Measurements from ENCODE around the gene DDN. TPM values are rescaled to one million over a fixed set of nuclear protein-coding genes. Genes with fewer than 3 reads are reported as not detected.

DDN gene
- total RNA-seq, 1 donor: 0.09 TPM

- H3K4me3 ChIP-seq (ENCODE audit: low read depth, low read length): no peak overlapping the region
- no peak for DNase-seq (ENCODE audit: low read depth)
- no peak for TF ChIP-seq CTCF (IDR thresholded peaks at IDR 0.05; ENCODE audit: insufficient read depth, low read length)
Observed at GRCh38 chr12:48966177-48966895, 32.8 kb downstream of the DDN start.

DNA sequence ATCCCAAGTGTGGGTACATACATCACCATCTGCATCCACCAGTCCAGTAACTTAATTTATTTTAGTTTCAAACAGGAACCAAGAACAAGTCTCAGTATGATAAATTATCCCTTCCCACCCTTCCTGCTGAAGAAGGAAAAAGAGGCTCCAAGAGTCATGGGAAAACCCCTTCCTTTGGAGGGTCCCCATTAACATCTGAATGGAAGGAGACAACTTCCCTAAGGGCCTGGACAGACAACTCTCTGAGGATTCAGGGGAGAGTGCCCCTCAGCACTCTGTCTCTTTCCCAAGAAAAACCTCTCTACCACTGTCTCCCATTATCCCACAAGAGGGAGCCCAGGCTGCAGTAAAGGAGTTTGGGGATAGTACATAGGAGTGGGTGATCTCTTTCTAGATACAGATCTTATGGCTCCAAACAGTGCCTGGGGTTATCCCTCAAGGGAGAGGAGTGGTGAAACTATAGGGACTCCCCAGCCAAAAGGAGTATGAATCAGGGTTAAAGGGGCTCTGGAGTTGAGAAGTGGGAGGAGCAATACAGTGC, 33.8 kb downstream of the DDN start:
- H3K4me3 ChIP-seq (ENCODE audit: low read depth, low read length): no peak overlapping the region
- peak; percentile 52 for DNase-seq (ENCODE audit: low read depth)

DNA sequence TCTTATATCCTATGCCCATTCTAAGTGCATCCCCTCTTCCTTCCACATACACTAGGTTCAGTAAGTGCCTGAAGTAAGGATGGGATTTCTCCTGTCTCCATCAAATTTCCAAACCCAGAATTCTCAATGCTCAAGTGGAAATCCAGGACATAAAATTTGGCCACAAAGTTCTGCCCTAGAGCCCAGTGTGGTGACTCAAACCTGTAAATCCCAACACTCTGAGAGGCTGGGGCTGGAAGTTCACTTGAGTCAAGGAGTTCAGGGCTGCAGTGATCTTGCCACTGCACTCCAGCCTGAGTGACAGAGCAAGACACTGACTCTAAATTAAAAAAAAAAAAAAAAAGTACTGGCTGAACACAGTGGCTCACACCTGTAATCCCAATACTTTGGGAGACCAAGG, 37.4 kb downstream of the DDN start:
- H3K4me3 ChIP-seq (ENCODE audit: low read depth, low read length): no peak overlapping the region
- no peak for DNase-seq (ENCODE audit: low read depth)
- TF ChIP-seq CTCF (IDR thresholded peaks at IDR 0.05; ENCODE audit: insufficient read depth, low read length): no peak

More for the DNA sequence above, 33.8 kb downstream of the DDN start:
- peak; percentile 61 for TF ChIP-seq CTCF (IDR thresholded peaks at IDR 0.05; ENCODE audit: insufficient read depth, low read length)

DNA sequence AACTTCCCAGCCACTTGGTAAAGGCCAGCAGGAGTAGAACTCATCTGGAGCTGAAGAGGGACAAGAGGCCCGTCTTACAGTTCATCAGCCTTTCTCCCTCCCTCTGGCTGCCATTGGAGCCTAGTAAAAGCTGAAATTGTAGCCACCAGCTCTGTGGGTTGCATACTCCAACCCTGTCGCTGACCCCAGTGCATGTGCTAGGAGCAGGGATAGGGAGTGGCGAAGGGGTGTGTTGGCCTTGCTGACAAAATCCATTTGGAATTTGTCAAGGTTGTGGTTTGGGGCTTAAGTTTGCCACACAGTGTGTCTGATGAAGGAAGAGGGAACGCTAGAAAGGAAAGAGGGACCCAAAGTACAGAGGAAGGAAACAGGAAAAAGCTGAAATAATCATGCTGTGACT, 37.8 kb downstream of the DDN start:
- no peak for DNase-seq (ENCODE audit: low read depth)
- no peak for TF ChIP-seq CTCF (IDR thresholded peaks at IDR 0.05; ENCODE audit: insufficient read depth, low read length)

DNA sequence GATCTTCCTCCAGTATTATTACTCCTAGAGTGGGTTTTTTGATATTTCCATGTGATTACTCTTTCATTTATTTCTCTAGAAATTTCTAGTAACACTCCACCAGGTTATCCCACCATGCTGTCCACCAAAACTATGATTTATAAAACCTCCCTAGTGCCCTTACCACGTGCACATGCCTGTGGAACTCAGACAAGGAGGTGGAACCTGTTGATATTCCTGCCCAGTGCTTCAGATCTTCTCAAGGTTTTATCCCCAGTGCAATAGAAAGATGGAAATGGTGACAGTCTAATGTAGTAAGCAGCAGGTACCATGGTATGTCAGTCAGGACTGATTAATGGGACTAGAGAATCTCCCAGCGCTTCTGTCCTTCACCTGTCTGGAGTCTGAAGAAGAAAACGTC, 38.3 kb downstream of the DDN start:
- H3K4me3 ChIP-seq (ENCODE audit: low read depth, low read length): no peak overlapping the region
- no peak for TF ChIP-seq CTCF (IDR thresholded peaks at IDR 0.05; ENCODE audit: insufficient read depth, low read length)
- DNase-seq (ENCODE audit: low read depth): no peak

More for the DNA sequence above, 37.8 kb downstream of the DDN start:
- no peak overlapping the region for H3K4me3 ChIP-seq (ENCODE audit: low read depth, low read length)

DNA sequence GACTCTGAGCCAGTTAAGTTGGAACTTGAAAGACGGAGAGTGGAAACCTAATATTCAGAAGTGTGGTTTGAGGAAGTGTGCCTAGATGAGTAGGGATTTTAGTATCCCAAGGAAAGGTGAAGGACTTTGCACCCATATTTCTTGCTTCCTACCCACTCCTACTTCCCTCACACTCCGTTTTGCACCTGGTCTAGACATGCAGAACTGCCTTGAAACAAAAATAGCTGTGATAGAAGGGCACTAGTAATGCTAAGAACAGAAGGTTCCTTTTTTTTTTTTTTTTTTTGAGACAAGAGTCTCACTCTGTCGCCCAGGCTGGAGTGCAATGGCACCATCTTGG, 41.2 kb downstream of the DDN start:
- no peak for DNase-seq (ENCODE audit: low read depth)
- no peak for TF ChIP-seq CTCF (IDR thresholded peaks at IDR 0.05; ENCODE audit: insufficient read depth, low read length)
- peak overlapping the region; percentile 97 for H3K4me3 ChIP-seq (ENCODE audit: low read depth, low read length)
